HK-2 (cell line): ENCODE measurements around the gene RYR1.
A peak's percentile ranks its signal among the peaks of the same experiment; 100 is the strongest.
"Not testable (repeated sequence)": the region's sequence is repeated elsewhere in the genome, so short reads cannot be mapped to it uniquely, and the experiment has no call there.

Experiments used
- DNase-seq: peaks from one replicate; pipeline ENCODE4 v3.0.0-alpha.2; 2018; ENCODE audit not compliant: unreplicated experiment

RYR1 gene

DNA sequence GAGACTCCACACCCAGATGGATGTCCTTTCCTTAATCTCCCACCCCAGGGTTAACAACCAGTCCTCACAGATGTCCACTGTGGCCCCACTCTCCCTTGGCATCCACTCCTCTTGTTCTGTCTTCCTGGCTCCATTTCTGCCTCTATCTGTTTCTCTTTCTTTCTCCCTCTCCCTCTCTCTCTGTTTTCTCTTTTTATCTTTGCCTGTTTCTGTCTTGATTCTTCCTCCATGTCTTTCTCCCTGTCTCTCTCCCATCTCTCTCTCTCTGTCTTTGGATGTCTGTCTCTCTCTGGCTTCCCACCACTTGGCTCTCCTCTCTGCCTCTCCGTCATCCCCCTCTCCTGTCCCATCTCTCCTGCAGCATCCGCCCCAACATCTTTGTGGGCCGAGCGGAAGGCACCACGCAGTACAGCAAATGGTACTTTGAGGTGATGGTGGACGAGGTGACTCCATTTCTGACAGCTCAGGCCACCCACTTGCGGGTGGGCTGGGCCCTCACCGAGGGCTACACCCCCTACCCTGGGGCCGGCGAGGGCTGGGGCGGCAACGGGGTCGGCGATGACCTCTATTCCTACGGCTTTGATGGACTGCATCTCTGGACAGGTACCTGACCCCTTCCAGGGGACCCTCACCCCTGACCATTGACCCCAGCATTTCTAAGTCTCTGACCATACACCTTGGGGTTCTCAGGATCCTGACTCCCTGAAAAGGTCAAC is 24.4 kb downstream of the RYR1 start:
- DNase-seq = no peak

GRCh38 chr19:38458991-38459390 is 25.5 kb downstream of the RYR1 start:
- DNase-seq = no peak

- no peak for DNase-seq
These were observed 29.9 kb downstream of the RYR1 start for GRCh38 chr19:38463365-38463764.

DNA sequence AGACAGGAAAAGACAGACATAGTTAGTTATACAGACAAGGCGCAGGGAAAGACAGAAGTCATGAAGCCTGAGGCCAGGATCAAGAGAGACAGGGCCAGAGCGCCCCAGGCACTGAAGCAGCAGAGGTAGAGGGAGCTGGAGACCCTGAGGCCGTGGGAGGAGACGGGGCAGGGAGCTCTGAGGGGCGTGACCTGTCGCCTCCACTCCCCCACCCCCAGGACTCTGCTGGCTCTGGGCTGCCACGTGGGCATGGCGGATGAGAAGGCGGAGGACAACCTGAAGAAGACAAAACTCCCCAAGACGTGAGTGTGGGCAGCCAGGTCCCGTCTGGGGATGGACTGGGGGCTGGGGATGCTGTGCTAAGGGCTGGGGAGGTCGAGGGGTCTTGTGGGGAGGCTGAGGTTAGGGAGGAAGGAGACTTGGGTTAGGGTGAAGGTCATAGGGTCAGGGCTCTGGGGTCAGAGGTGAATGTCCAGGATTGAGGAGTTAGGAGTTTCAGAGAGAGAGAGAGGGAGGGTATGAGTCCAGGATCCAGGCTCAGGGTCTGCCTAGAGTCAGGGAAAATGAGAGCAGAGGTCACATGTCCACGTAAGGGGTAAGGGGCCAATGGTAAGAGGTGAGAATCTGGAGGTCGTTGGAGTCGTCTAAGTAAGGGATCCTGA is 31.1 kb downstream of the RYR1 start:
- DNase-seq = no peak

DNA sequence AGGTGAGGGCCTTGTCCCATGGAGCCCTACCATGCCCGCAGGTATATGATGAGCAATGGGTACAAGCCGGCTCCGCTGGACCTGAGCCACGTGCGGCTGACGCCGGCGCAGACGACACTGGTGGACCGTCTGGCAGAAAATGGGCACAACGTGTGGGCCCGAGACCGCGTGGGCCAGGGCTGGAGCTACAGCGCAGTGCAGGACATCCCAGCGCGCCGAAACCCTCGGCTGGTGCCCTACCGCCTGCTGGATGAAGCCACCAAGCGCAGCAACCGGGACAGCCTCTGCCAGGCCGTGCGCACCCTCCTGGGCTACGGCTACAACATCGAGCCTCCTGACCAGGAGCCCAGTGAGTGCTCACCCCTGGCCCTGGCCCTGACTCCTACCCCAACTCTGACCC is 32.6 kb downstream of the RYR1 start:
- DNase-seq = no peak

DNA sequence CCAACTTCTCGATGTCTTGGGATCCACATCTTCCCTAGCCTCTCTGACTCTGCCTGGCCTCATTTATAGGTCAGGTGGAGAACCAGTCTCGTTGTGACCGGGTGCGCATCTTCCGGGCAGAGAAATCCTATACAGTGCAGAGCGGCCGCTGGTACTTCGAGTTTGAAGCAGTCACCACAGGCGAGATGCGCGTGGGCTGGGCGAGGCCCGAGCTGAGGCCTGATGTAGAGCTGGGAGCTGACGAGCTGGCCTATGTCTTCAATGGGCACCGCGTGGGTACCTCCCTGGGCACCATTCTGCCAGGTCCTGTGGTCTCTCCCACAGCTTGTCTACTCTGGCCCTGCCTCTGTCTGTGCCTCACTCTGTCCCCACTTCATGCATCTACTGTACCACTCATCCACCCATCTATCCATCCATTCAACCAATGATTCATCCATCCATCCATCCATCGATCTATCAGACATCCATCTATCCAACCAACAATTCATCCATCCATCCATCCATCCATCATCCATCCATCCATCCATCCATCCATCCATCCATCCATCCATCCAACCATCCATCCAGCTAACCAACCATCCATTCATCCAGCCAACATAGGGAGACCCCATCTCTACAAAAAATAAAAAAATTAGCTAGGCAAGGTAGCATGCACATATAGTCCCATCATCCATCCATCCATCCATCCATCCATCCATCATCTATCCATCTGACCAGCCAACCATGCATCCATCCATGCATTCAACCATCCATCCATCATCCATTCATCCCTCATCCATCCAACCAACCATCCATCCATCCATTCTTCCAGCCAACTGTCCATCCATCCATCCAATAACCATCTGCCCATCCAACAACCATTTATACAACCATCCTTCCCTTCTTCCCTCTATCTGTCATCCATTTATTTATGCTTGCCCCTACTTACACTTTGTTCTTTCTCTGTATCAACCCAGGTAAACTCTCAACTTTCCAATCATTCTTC is 34.3 kb downstream of the RYR1 start:
- no peak for DNase-seq

- no peak for DNase-seq
These were observed 35.7 kb downstream of the RYR1 start for GRCh38 chr19:38469151-38469550.

DNA sequence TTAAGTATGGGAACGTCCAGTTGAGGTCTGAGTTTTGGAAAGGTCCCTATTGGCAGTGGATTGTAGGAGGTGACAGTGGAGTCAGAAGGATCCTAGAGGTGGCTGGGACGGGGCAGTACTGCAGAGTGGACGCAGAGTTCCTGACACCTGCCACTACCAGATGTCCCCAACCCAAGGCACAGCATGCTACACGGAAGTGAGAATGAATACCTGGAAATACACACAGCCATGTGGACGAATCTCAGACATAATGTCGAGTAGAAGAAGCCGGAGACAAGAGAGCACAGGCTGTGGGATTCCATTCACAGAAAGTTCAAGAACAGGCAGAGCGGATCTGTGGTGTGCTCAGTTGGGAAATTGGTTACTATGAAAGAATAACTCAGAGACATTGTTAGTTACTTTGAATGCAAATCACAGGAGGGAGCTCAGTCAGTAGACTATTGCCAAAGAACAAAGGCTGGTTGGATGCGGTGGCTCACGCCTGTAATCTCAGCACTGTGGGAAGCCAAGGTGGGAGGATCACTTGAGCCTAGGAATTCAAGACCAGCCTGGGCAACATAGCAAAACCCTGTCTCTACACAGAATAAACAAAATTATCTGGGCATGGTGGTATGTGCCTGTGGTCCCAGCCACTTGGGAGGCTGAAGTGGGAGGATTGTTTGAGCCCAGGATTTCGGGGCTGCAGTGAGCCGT is 37.4 kb downstream of the RYR1 start:
- no peak for DNase-seq

- DNase-seq = not testable (repeated sequence)
These were observed 39.2 kb downstream of the RYR1 start for GRCh38 chr19:38472725-38473124.

- DNase-seq = no peak
These were observed 39.7 kb downstream of the RYR1 start for GRCh38 chr19:38473201-38473600.

DNA sequence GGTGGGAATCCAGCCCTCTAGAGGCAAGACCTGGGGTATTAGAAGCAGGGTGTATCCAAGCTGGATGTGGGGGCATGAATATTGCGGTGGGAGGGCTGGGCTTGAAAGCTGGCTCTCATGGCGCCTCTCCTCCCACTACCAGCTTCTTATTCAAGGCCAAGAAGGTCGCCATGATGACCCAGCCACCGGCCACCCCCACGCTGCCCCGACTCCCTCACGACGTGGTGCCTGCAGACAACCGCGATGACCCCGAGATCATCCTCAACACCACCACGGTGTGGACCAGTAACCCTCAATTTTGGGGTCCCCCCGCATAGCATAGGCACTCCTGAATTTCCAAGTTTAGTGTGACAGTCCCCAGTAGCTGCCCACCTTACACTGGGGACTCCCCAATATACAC is 41.7 kb downstream of the RYR1 start:
- DNase-seq = no peak

- DNase-seq = peak; percentile 4
These were observed 44.9 kb downstream of the RYR1 start for GRCh38 chr19:38478273-38478971.

DNA sequence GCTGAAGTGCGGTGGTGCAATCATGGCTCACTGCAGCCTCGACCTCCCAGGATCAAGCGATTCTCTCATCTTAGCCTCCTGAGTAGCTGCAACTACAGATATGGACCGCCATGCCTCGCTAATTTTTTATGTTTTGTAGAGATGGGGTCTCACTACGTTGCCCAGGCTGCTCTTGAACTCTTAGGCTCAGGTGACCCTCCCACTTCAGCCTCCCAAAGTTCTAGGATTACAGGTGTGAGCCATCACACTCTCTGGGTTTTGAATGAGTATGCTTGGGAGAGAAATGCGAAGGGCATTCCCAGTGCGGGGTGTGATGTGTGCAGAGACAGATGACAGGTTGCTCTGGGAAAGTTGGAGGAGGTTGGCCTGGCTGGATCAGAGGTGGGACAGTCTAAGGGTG is 49.0 kb downstream of the RYR1 start:
- no peak for DNase-seq

GRCh38 chr19:38483016-38483630 is 49.6 kb downstream of the RYR1 start:
- no peak for DNase-seq

GRCh38 chr19:38484747-38485146 is 51.3 kb downstream of the RYR1 start:
- no peak for DNase-seq

- no peak for DNase-seq
These were observed 52.2 kb downstream of the RYR1 start for GRCh38 chr19:38485541-38486285.

GRCh38 chr19:38486731-38487336 is 53.3 kb downstream of the RYR1 start:
- no peak for DNase-seq

- DNase-seq = no peak
These were observed 54.6 kb downstream of the RYR1 start for GRCh38 chr19:38488096-38488495.

DNA sequence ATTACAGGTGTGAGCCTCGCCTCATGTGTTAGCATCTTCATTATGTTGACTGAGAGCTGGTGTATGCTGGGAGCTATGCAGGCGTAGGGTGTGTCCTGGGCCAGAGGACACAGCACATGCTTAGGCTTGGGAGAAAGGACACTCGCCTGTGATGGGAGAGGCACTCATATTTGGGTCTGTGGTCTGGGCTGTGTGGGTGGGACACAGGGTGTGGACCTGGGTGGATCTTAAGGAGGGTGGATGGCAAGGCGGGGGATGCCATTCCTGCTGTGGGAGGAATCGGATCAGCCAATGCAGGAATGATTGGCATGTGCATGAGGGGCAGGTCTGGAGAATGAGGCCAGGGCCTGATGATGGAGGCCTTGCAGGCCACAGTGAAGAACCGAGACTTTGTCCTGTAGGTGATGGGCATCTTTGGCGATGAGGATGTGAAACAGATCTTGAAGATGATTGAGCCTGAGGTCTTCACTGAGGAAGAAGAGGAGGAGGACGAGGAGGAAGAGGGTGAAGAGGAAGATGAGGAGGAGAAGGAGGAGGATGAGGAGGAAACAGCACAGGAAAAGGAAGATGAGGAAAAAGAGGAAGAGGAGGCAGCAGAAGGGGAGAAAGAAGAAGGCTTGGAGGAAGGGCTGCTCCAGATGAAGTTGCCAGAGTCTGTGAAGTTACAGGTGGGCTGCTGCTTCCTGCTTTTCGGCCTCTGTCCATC is 55.4 kb downstream of the RYR1 start:
- DNase-seq = no peak
